Neural progenitor cell (in vitro differentiated cells): ENCODE results near the gene NEURL1B. TPM values are rescaled to one million over a fixed set of nuclear protein-coding genes. Genes with fewer than 3 reads are reported as not detected.
A peak's percentile ranks its signal among the peaks of the same experiment; 100 is the strongest.

Experiments
- DNase-seq: peaks from one replicate; pipeline ENCODE4 v3.0.0-alpha.2; 2016; ENCODE audit warnings: low spot score
- H2AFZ ChIP-seq: fragments of 200-600 bp; sonication (generic); replicated peaks from 2 replicates; pipeline ENCODE4 v1.6.1; 2016; ENCODE audit warnings: antibody characterized with exemption
- H3F3A ChIP-seq: fragments of 200-600 bp; sonication (generic); 2 replicates; pipeline ENCODE4 v1.6.1; 2016; ENCODE audit warnings: antibody characterized with exemption, low read depth
- H3K27ac ChIP-seq: fragments of 200-600 bp; sonication (generic); 2 replicates; pipeline ENCODE4 v1.5.1; 2016; ENCODE audit warnings: mild to moderate bottlenecking
- H3K27me3 ChIP-seq: fragments of 200-600 bp; sonication (generic); 2 replicates; pipeline ENCODE4 v1.6.1; 2016; ENCODE audit warnings: mild to moderate bottlenecking, moderate library complexity
- H3K36me3 ChIP-seq: fragments of 200-600 bp; sonication (generic); 2 replicates; pipeline ENCODE4 v1.5.1; 2016
- H3K4me1 ChIP-seq: fragments of 200-600 bp; sonication (generic); 2 replicates; pipeline ENCODE4 v1.6.1; 2016; ENCODE audit warnings: mixed run types
- H3K4me2 ChIP-seq: fragments of 200-600 bp; sonication (generic); 2 replicates; pipeline ENCODE4 v1.6.1; 2016
- H3K4me3 ChIP-seq: fragments of 200-600 bp; sonication (generic); 2 replicates; pipeline ENCODE4 v1.5.1; 2016
- H3K79me2 ChIP-seq: fragments of 200-600 bp; sonication (generic); 2 replicates; pipeline ENCODE4 v1.6.1; 2016; ENCODE audit warnings: low read depth
- H3K9ac ChIP-seq: fragments of 200-600 bp; sonication (generic); 2 replicates; pipeline ENCODE4 v1.6.1; 2016
- H3K9me3 ChIP-seq: fragments of 200-600 bp; sonication (generic); 2 replicates; pipeline ENCODE4 v1.5.1; 2016; ENCODE audit warnings: low read depth
- H4K20me1 ChIP-seq: fragments of 200-600 bp; sonication (generic); 2 replicates; pipeline ENCODE4 v1.6.1; 2016; ENCODE audit warnings: low read depth
- H3K27ac Mint-ChIP-seq: 3 replicates; pipeline ENCODE4 v1.8.0; 2021; ENCODE audit warnings: mixed read lengths
- H3K27me3 Mint-ChIP-seq: 2 replicates; pipeline ENCODE4 v1.8.0; 2022; ENCODE audit warnings: low read depth, mild to moderate bottlenecking, inconsistent platforms, moderate library complexity, mixed read lengths; ENCODE audit not compliant: insufficient read depth
- H3K36me3 Mint-ChIP-seq: 3 replicates; pipeline ENCODE4 v1.8.0; 2021; ENCODE audit warnings: mixed read lengths
- H3K4me1 Mint-ChIP-seq: 3 replicates; pipeline ENCODE4 v1.8.0; 2021; ENCODE audit warnings: mixed read lengths
- H3K4me3 Mint-ChIP-seq: 3 replicates; pipeline ENCODE4 v1.8.0; 2021; ENCODE audit warnings: mild to moderate bottlenecking, moderate library complexity, mixed read lengths
- H3K9me3 Mint-ChIP-seq: 3 replicates; pipeline ENCODE4 v1.8.0; 2020; ENCODE audit warnings: mixed read lengths
- EZH2 ChIP-seq: fragments of 200-600 bp; sonication (generic); IDR thresholded peaks from 2 replicates; pipeline ENCODE4 v1.6.1; 2017; ENCODE audit warnings: antibody characterized with exemption, mild to moderate bottlenecking, moderate library complexity
- EZH2phosphoT487 ChIP-seq: fragments of 200-600 bp; sonication (generic); IDR thresholded peaks from 2 replicates; pipeline ENCODE4 v1.6.1; 2017; ENCODE audit warnings: antibody characterized with exemption
- total RNA-seq: library from RNA; depleted of rRNA; stranded (reverse); fragments of >200 nt; gene quantifications from 2 replicates; pipeline ENCODE4 v1.2.3, GENCODE V29; 2015; ENCODE audit warnings: low replicate concordance
- TF ChIP-seq, protein P1 (sequence below): fragments of 200-600 bp; sonication (generic); IDR thresholded peaks from 2 replicates; pipeline ENCODE4 v1.5.1; 2017; ENCODE audit warnings: antibody characterized with exemption, mild to moderate bottlenecking

The NEURL1B gene, protein sequence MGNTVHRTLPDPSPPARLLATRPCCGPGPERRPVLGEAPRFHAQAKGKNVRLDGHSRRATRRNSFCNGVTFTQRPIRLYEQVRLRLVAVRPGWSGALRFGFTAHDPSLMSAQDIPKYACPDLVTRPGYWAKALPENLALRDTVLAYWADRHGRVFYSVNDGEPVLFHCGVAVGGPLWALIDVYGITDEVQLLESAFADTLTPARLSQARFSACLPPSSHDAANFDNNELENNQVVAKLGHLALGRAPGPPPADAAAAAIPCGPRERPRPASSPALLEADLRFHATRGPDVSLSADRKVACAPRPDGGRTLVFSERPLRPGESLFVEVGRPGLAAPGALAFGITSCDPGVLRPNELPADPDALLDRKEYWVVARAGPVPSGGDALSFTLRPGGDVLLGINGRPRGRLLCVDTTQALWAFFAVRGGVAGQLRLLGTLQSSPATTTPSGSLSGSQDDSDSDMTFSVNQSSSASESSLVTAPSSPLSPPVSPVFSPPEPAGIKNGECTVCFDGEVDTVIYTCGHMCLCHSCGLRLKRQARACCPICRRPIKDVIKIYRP
- total RNA-seq: 12.1 and 20.2 TPM in 2 replicates

DNA sequence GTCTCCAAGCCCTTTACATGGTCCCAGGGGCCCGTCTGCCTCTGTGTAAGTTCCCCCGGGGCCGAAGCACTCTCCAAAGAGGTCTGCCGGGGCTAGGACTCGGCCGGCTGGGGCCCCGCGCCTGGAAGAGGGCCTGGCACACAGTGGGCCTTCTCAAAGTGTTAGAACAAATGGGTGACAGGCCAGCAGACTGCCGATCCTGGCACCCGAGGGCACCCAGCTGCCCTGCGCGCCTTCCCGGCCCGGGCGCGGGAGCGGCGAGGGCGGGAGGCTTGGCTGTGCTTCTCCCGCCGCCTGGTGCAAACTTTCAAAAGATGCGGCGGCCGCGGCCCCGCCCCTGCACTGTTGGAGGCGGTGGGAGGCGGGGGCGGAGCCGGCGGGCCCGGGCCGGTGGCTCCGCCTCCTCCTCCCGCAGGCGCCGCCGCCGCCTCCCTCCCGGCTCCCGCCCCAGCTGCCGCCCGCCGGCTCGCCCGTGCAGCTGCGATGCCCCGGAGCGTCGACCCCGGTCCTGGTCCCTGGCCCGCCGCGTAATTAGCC is at the start of gene NEURL1B:
Gene NEURL1B, plus strand, starts transcription at position 442 of the 537 bp plus-strand sequence. CDS start 144 bp downstream, outside the sequence.
- H3F3A ChIP-seq: peaks cover 28% of the 10 kb centered on the region
- peaks cover 22% of the 10 kb centered on the region for H3K4me1 ChIP-seq
- Mint-ChIP-seq H3K4me3 (peak within 1 kb of the TSS; percentile 82), H3K4me1 (peaks cover 26% of the 10 kb centered on the region), H3K9me3 (no peaks in the 10 kb centered on the region), H3K27me3 (peaks cover 18% of the 10 kb centered on the region), H3K36me3 (no peaks in the 10 kb centered on the region), H3K27ac (no peak within 1 kb of the TSS)
- H3K4me2 ChIP-seq: peak within 1 kb of the TSS; percentile 97
- no peak within 1 kb of the TSS for H3K27ac ChIP-seq
- H3K79me2 ChIP-seq: no peaks in the 10 kb centered on the region
- no peaks in the 10 kb centered on the region for H3K9me3 ChIP-seq
- DNase-seq: peak; percentile 95
- H3K27me3 ChIP-seq: peaks cover 33% of the 10 kb centered on the region
- H3K36me3 ChIP-seq: no peaks in the 10 kb centered on the region
- TF ChIP-seq, protein P1, sequence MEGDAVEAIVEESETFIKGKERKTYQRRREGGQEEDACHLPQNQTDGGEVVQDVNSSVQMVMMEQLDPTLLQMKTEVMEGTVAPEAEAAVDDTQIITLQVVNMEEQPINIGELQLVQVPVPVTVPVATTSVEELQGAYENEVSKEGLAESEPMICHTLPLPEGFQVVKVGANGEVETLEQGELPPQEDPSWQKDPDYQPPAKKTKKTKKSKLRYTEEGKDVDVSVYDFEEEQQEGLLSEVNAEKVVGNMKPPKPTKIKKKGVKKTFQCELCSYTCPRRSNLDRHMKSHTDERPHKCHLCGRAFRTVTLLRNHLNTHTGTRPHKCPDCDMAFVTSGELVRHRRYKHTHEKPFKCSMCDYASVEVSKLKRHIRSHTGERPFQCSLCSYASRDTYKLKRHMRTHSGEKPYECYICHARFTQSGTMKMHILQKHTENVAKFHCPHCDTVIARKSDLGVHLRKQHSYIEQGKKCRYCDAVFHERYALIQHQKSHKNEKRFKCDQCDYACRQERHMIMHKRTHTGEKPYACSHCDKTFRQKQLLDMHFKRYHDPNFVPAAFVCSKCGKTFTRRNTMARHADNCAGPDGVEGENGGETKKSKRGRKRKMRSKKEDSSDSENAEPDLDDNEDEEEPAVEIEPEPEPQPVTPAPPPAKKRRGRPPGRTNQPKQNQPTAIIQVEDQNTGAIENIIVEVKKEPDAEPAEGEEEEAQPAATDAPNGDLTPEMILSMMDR: no peak
- TF ChIP-seq EZH2phosphoT487 (no peak), EZH2 (no peak)
- peaks cover 38% of the 10 kb centered on the region for H4K20me1 ChIP-seq
- H3K4me3 ChIP-seq: peak within 1 kb of the TSS; percentile 92
- peak within 1 kb of the TSS; percentile 91 for H2AFZ ChIP-seq
- peak within 1 kb of the TSS; percentile 36 for H3K9ac ChIP-seq

DNA sequence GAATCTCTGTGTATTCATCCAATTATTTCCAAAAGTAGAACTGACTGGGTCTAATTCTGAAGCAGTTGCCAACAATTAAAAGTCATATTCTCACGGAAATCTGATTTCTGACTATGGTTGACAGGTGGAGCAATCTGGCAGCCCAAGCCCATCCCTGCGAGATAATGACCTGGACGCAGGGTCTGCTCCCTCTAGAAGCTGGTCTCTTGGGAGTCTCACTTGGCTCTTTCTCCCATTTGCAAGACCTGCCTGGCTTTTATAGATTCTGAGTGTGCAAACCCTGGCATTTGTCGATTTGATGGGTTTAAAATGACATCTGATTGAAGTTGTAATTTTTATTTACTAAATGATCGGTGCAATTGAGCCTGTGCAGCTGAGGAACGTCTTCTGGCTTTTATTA is 49.4 kb upstream of the NEURL1B start:
- no peaks in the 10 kb centered on the region for H3K36me3 Mint-ChIP-seq
- Histone ChIP-seq H3K27ac (no peak overlapping the region), H3K4me1 (peaks cover under 1% of the 10 kb centered on the region), H3K4me3 (no peak overlapping the region), H3K79me2 (no peaks in the 10 kb centered on the region), H3K36me3 (no peaks in the 10 kb centered on the region), H3F3A (no peaks in the 10 kb centered on the region), H4K20me1 (no peaks in the 10 kb centered on the region), H3K4me2 (no peak overlapping the region), H3K9me3 (no peaks in the 10 kb centered on the region), H3K27me3 (peaks cover 2% of the 10 kb centered on the region), H3K9ac (no peak overlapping the region), H2AFZ (no peak overlapping the region)
- H3K9me3 Mint-ChIP-seq: no peaks in the 10 kb centered on the region
- no peak overlapping the region for H3K27ac Mint-ChIP-seq
- no peak for DNase-seq
- H3K4me1 Mint-ChIP-seq: peaks cover 6% of the 10 kb centered on the region
- TF ChIP-seq EZH2 (no peak), EZH2phosphoT487 (no peak)
- TF ChIP-seq, protein P1: no peak
- peaks cover 9% of the 10 kb centered on the region for H3K27me3 Mint-ChIP-seq
- no peak overlapping the region for H3K4me3 Mint-ChIP-seq

DNA sequence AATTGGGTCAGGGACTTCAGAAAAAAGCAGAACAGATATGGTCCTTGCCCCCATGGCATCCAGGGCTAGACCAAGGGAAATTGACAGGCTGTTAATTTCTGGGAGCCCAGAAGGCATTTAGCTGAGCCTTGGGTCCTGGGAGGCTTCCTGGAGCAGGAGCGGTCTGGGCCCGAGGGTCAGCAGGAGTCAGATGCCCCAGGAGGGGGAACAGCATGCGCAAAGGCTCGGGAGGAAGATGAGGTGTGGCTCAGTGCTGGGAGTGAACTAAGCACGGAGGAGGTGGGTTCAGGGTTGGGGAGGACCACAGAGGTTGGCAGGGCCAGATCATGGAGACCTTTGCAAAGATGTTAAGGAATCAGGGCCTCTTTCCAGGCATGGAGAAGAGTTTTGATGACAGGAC is 48.2 kb upstream of the NEURL1B start:
- Histone ChIP-seq H4K20me1 (no peaks in the 10 kb centered on the region), H3F3A (no peaks in the 10 kb centered on the region), H3K4me1 (no peaks in the 10 kb centered on the region), H3K36me3 (no peaks in the 10 kb centered on the region), H3K4me2 (no peak overlapping the region), H2AFZ (no peak overlapping the region), H3K27me3 (no peaks in the 10 kb centered on the region), H3K27ac (no peak overlapping the region), H3K4me3 (no peak overlapping the region), H3K9me3 (no peaks in the 10 kb centered on the region), H3K79me2 (no peaks in the 10 kb centered on the region), H3K9ac (no peak overlapping the region)
- Mint-ChIP-seq H3K27ac (peak overlapping the region; percentile 63), H3K4me3 (no peak overlapping the region), H3K9me3 (no peaks in the 10 kb centered on the region), H3K4me1 (peaks cover 12% of the 10 kb centered on the region), H3K27me3 (peaks cover 14% of the 10 kb centered on the region), H3K36me3 (no peaks in the 10 kb centered on the region)
- no peak for DNase-seq
- TF ChIP-seq EZH2 (no peak), EZH2phosphoT487 (no peak)
- TF ChIP-seq, protein P1: no peak
